Transverse colon (tissue), 4 donors: Measurements from ENCODE around the gene EML4.

Experiments
- CTCF ChIP-seq, 5 experiments: fragments of 200-600 bp in 3 of 5; fragments of 450-650 bp in 2 of 5; sonication (generic) in 3 of 5; IDR thresholded peaks; 1 replicate in 2 of 5; 2 replicates in 3 of 5; pipeline ENCODE4 v1.5.1; 2016 to 2017; ENCODE audit warnings: antibody characterized with exemption in 5 of 5, inconsistent platforms in 3 of 5, mild to moderate bottlenecking in 2 of 5, moderate library complexity in 1 of 5
- EP300 ChIP-seq: sonication (generic); formaldehyde crosslinking; IDR thresholded peaks from one replicate; pipeline ENCODE4 v1.6.1; 2017; ENCODE audit warnings: antibody characterized with exemption, low read depth
- POLR2AphosphoS5 ChIP-seq, 3 donors: sonication (generic); formaldehyde crosslinking; IDR thresholded peaks; one replicate each; pipeline ENCODE4 v1.6.1; 2016; ENCODE audit warnings: antibody characterized with exemption in 3 of 3

GRCh38 chr2:42317945-42318344, 148.8 kb downstream of the EML4 start:
- TF ChIP-seq CTCF (IDR thresholded peaks at IDR 0.05) (no peak), POLR2AphosphoS5 (IDR thresholded peaks at IDR 0.05) (no peak), EP300 (no peak)
